ENCODE data around the gene MZB1. TPM values are rescaled to one million over a fixed set of nuclear protein-coding genes. Genes with fewer than 3 reads are reported as not detected.

The MZB1 gene
- total RNA-seq, 4 donors from 2014 or later, result 0.49 to 11.0 (median 2.0) TPM

- Histone ChIP-seq H3K4me3 (no peak overlapping the region), H3K27ac (no peak overlapping the region), H3K36me3 (peaks cover 0 to 5% (median 0%) of the 10 kb centered on the region in 3 donors), H3K4me1 (peaks cover 14 to 37% (median 23%) of the 10 kb centered on the region in 3 donors), H3K9me3 (no peaks in the 10 kb centered on the region), H3K27me3 (no peaks in the 10 kb centered on the region)
- intact Hi-C loops (cut with DNase I), result loop anchor here (5.0 kb wide), 1 partner anchor 52 kb away; no protein-coding TSS in a partner anchor
- TF ChIP-seq CTCF (IDR thresholded peaks at IDR 0.05), result no peak
- no peak for TF ChIP-seq POLR2A (IDR thresholded peaks at IDR 0.05)
- 69 to 79% methylated on average over 2 of the region's 2 CpGs for WGBS, 2 donors
- DNase-seq, result no peak
These were observed 49.7 kb downstream of the MZB1 start for GRCh38 chr5:139340051-139340450.

Other genes with a start within 250 kb of the MZB1 start
- 10 to 100 TPM; 18.0 to 34.6 (median 18.3) TPM for gene SIL1, start 191.5 kb downstream of the MZB1 start, total RNA-seq
- 100 to 1,000 TPM; 103 to 185 (median 147) TPM for gene MATR3, start 96.2 kb downstream of the MZB1 start, total RNA-seq
- 10 to 100 TPM; 33.7 to 69.0 (median 57.6) TPM for gene PAIP2, start 48.1 kb downstream of the MZB1 start, total RNA-seq
- 1 to 10 TPM in 1 of 4 donors, not detected in 3; 6.4 TPM for gene SLC23A1, start 6.6 kb downstream of the MZB1 start, total RNA-seq
- 1 to 10 TPM in 3 of 4 donors, under 1 TPM in 1; 0.95 to 1.8 (median 1.0) TPM for gene PROB1, start 5.2 kb upstream of the MZB1 start, total RNA-seq
- 1 to 10 TPM; 1.5 to 5.9 (median 5.5) TPM for gene SPATA24, start 14.2 kb upstream of the MZB1 start, total RNA-seq
- 1 to 10 TPM in 3 of 4 donors, under 1 TPM in 1; 0.53 to 6.9 (median 3.9) TPM for gene DNAJC18, start 49.6 kb upstream of the MZB1 start, total RNA-seq
- 10 to 100 TPM in 2 of 4 donors, 1 to 10 TPM in 2; 1.7 to 19.5 (median 6.9) TPM for gene ECSCR, start 72.8 kb upstream of the MZB1 start, total RNA-seq
- gene SMIM33, start 81.1 kb upstream of the MZB1 start, total RNA-seq, result not detected
- gene STING1, start 92.8 kb upstream of the MZB1 start, total RNA-seq, result 10 to 100 TPM; 33.0 to 49.6 (median 38.6) TPM
- gene UBE2D2, start 171.4 kb upstream of the MZB1 start, total RNA-seq, result 10 to 100 TPM; 63.7 to 85.4 (median 81.1) TPM

Measured in esophagus squamous epithelium (tissue), 5 donors.